ENCODE data around the gene BCR.
A peak's percentile ranks its signal among the peaks of the same experiment; 100 is the strongest.

BCR gene

DNA sequence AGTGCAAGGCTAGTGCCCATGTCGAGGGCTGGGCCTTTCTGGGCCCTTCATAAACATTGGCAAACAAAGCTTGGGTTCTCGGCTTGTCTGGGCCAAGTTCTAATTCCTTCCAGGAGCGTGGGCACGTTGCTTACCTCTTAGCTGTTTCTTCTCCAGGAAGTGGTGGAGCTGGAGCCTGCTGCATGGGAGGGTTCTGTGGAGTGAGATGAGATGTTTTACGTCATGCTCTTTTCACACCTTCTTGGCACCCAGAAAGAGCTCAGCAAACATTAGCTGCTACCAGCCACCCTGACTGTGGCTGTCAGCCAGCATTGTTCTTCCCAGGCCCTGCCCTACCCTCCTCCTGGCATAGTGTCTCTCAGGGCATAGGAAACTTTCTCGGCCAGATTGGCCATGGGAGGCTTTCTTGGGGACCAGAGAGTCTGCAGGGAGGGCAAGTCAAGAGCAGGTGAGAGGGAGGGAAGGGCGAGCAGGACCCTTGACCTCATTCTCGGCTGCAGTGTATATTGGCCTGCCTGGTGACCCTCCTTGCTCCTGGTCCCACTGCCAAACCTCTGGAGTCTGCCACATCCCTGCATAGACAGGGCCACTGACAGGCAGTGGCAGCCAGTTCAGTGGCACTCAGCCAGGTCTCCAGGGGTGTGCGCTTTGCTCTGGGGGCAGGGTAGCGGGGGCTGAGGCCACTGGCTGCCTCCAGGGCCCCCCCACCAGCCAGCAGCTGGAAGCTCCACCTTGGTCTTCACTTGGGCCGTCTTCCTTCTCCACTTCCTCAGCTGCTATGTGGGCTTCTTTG is 98.8 kb downstream of the BCR start:
- DNase-seq (no peak), ATAC-seq (replicated peaks) (no peak)
- no peaks in the 10 kb centered on the region for H3K9me3 Mint-ChIP-seq
- no peak overlapping the region for H3K4me3 Mint-ChIP-seq
- no peaks in the 10 kb centered on the region for H3K27me3 Mint-ChIP-seq
- no peak overlapping the region for H3K27ac Mint-ChIP-seq
- peaks cover 16 to 38% of the 10 kb centered on the region in 2 donors for H3K4me1 Mint-ChIP-seq
- peaks cover 28 to 37% of the 10 kb centered on the region in 2 donors for H3K36me3 Mint-ChIP-seq

DNA sequence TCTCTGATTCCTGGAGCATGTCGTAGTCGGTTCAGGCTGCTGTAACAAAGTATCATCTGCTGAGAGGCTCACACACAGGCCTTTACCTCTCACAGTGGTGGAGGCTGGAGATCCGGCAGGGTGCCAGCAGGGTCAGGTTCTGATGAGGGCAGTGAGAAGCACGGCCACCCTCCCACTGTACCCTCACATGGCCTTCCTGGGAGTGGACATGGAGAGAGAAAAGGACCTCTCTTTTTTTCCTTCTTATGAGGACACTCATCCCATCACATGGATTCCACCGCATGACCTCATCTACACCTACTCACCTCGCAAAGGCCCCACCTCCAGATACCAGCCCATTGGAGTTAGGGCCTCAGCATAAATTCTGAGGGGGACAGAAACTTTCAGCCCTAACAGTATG is 99.5 kb downstream of the BCR start:
- Mint-ChIP-seq H3K27ac (no peak overlapping the region), H3K4me1 (peaks cover 16 to 38% of the 10 kb centered on the region in 2 donors), H3K36me3 (peaks cover 22 to 39% of the 10 kb centered on the region in 2 donors), H3K9me3 (no peaks in the 10 kb centered on the region), H3K27me3 (no peaks in the 10 kb centered on the region), H3K4me3 (no peak overlapping the region)
- DNase-seq (no peak), ATAC-seq (replicated peaks) (no peak)

DNA sequence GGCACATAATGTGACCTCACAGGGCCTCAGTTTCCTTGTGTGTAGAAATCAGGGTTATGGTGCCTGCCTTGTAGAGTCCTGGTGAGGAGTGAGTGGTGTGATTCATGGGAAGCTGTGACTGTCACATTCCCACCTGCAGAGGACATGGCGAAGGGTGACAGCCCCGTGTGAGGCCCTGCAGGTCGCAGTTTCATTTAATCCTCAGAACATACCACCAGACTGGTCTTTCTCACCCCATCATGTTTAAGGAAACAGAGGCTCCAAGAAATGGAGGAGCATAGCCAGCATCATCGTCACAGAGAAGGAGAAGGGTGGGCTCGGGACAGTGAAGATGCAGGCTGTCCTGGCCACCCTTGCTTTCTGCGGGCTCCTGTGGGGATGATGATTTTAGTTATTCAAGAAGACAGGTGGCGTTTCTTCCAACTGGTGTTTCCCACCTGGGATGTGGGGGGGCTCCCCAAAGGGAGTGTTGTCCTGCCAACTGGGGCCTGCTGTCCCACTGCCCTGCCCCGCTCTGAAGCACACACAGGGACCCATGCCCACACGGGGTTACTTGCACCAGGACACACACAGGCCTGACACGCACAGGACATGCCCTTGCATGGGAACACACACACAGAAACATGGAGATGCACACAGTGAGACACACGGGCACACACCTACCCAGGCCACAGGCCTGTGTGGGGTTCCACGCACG is 100.2 kb downstream of the BCR start:
- Mint-ChIP-seq H3K36me3 (peaks cover 18 to 32% of the 10 kb centered on the region in 2 donors), H3K27me3 (no peaks in the 10 kb centered on the region), H3K4me3 (no peak overlapping the region), H3K4me1 (peaks cover 16 to 38% of the 10 kb centered on the region in 2 donors), H3K27ac (no peak overlapping the region), H3K9me3 (no peaks in the 10 kb centered on the region)
- ATAC-seq (replicated peaks) (no peak), DNase-seq (no peak)

DNA sequence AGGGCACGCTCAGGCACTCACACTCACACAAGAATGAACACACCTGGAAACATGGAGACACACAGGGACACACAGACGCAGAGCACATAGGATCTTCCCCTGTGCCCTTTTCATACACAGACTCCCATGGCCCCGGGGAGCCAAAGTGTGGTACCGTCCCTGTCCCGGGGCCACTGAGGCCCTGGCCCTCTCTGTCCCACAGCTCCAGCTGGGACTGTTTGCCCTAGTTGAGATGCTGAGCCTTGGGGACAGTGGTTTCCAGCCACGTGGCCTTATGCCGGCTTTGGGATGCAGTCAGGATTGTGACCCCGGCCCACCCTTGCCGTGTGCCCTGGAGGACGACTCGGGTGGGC is 100.7 kb downstream of the BCR start:
- H3K4me3 Mint-ChIP-seq, result no peak overlapping the region
- H3K27me3 Mint-ChIP-seq, result no peaks in the 10 kb centered on the region
- DNase-seq (no peak), ATAC-seq (replicated peaks) (no peak)
- H3K27ac Mint-ChIP-seq, result peak overlapping the region; percentile 25
- peaks cover 13 to 35% of the 10 kb centered on the region in 2 donors for H3K4me1 Mint-ChIP-seq
- peaks cover 14 to 28% of the 10 kb centered on the region in 2 donors for H3K36me3 Mint-ChIP-seq
- no peaks in the 10 kb centered on the region for H3K9me3 Mint-ChIP-seq

DNA sequence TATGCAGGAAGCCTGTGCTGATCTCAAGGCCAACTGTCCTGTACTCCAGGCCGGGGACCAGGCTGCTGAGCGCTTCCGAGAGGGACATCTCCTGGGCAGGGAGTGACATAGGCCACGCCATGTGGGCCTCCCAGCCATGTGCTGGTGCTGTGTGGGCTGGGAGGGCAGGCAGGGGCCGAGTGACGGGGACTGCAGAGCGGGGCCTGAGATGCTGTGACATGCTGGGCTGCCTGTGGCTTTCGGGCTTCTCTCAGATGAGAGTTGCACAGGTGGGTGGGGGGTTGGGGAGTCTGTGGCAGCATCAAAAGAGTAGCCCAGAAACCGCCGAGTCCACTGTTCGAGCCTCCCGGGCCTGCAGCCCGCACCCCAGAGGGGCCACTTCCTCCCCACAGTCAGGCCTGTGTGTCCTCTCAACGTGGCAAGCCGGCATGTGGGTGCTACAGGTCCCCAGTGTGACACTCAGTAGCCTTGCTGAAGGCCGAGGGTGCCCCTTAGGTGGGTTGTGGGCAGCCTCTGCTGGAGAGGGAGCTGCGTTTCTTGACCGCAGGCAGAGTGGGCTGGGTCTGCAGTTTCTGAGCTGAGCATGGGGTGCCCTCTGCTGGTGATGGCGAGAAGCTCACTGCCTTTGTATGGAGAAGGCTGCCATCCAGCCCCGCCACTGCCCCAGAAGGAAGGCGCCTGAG is 101.2 kb downstream of the BCR start:
- H3K27me3 Mint-ChIP-seq, result no peaks in the 10 kb centered on the region
- H3K27ac Mint-ChIP-seq, result peak overlapping the region; percentile 25
- no peaks in the 10 kb centered on the region for H3K9me3 Mint-ChIP-seq
- peaks cover 12 to 30% of the 10 kb centered on the region in 2 donors for H3K4me1 Mint-ChIP-seq
- peak; percentile 72 to 74 for ATAC-seq (replicated peaks)
- no peak overlapping the region for H3K4me3 Mint-ChIP-seq
- peaks cover 14 to 28% of the 10 kb centered on the region in 2 donors for H3K36me3 Mint-ChIP-seq
- peak; percentile 70 for DNase-seq

DNA sequence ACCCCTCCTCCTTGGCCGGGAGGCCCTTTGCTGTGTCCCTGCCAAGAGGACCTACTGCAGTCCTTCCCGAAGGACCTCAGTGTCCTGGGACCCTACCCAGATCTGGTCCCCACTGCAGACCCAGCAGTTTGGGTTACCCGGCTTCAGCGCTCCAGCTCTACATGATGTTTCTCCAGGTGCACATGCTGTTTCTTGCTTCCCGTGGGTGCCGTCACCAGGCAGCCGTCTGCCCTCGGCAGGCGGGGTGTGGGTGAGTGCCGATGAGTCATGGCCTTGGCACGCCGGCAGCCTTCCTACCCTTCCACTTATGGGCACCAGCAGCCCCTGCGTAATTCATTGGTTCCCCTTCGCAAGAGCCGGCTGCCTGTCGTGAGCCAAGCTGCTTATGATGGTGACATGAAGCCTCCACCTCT is 101.8 kb downstream of the BCR start:
- DNase-seq, result no peak
- Mint-ChIP-seq H3K4me3 (no peak overlapping the region), H3K36me3 (peaks cover 14 to 24% of the 10 kb centered on the region in 2 donors), H3K27me3 (no peaks in the 10 kb centered on the region), H3K4me1 (peaks cover 6 to 25% of the 10 kb centered on the region in 2 donors), H3K27ac (no peak overlapping the region), H3K9me3 (no peaks in the 10 kb centered on the region)
- no peak for ATAC-seq (replicated peaks)

DNA sequence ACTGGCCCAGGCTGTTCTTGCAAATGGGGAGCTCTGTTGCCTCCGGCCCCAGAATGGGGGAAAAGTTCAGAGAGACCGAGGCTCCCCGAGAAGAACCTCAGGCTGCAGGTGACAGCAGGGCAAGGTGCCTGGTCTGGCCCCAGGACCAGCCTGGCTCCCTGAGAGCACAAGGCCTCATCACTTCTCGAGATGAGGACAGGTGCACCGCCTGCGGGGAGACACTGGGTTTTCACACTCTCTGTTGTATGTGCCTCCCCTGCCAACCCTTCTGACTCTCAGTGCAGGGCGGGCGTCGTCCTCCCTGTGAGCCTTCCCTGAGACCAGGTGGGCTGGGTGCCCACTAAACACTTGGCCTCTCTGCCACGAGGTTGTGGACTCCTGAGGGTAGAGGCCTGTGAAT is 102.2 kb downstream of the BCR start:
- Mint-ChIP-seq H3K4me3 (no peak overlapping the region), H3K27ac (no peak overlapping the region), H3K4me1 (peaks cover 2 to 20% of the 10 kb centered on the region in 2 donors), H3K9me3 (no peaks in the 10 kb centered on the region), H3K27me3 (no peaks in the 10 kb centered on the region), H3K36me3 (peaks cover 14 to 22% of the 10 kb centered on the region in 2 donors)
- ATAC-seq (replicated peaks) (no peak), DNase-seq (no peak)

DNA sequence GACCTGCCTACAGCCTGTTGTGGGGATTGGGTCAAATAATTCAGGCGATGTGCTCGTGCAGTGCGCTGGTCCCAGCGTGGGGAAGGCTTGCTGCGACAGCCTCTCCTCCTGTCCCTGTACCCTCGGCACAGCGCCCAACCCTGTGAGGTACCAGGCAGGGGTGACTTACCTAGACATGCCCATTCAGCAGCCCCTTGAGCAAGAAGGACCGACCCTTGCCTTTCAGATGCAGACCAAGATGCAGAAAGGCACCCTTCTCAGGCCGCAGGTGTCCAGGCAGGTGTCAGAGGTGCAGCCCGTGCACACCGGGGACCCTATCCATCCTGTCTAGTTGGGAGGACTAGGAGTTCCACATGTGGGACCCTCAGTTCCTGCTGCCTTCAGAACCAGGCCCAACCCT is 102.7 kb downstream of the BCR start:
- ATAC-seq (replicated peaks) (no peak), DNase-seq (no peak)
- no peaks in the 10 kb centered on the region for H3K27me3 Mint-ChIP-seq
- peaks cover 2 to 16% of the 10 kb centered on the region in 2 donors for H3K4me1 Mint-ChIP-seq
- H3K36me3 Mint-ChIP-seq, result peaks cover 17 to 22% of the 10 kb centered on the region in 2 donors
- no peak overlapping the region for H3K27ac Mint-ChIP-seq
- no peaks in the 10 kb centered on the region for H3K9me3 Mint-ChIP-seq
- H3K4me3 Mint-ChIP-seq, result no peak overlapping the region

DNA sequence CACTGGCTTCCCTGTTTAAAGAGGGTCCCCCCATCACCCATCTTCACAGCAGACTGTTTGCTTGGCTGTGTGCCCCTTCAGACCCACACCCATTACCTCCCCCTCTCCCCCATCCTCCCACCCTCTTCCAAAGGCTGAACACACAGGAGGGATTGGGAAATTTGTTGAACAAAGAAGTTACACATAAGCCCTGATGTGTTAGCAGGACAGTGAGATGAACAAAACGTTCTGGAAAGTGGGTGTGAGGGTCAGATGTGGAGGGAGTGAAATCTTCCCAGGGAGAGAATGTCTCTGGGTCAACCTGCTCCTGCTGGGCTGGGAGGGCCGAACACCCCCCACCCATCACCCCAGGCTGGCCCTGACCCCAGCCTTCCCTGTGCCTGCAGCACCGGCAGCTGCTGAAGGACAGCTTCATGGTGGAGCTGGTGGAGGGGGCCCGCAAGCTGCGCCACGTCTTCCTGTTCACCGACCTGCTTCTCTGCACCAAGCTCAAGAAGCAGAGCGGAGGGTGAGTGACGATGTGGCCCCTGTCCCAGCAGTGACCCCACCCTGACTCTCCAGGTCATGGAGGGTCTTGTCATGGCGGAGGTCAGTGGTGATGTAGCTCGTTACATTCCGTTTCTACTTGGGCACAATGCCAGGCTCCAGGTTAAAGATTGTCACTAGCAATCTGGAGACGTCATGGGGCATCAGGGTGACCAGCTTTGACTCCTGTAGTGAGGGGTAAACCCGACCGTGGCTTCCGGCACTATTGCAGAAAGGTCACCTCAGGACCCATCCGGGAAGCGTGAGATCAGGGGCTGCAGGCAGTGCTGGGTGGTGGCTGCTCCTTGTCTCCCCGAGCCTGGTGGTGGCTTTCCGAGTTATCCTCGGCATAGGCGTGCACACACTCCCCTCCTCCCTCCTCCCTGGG is 103.5 kb downstream of the BCR start:
- Mint-ChIP-seq H3K36me3 (peaks cover 14 to 24% of the 10 kb centered on the region in 2 donors), H3K27me3 (no peaks in the 10 kb centered on the region), H3K4me1 (peaks cover 2 to 15% of the 10 kb centered on the region in 2 donors), H3K27ac (peak overlapping the region; percentile 20), H3K9me3 (no peaks in the 10 kb centered on the region), H3K4me3 (no peak overlapping the region)
- ATAC-seq (replicated peaks), result no peak
- DNase-seq, result no peak

DNA sequence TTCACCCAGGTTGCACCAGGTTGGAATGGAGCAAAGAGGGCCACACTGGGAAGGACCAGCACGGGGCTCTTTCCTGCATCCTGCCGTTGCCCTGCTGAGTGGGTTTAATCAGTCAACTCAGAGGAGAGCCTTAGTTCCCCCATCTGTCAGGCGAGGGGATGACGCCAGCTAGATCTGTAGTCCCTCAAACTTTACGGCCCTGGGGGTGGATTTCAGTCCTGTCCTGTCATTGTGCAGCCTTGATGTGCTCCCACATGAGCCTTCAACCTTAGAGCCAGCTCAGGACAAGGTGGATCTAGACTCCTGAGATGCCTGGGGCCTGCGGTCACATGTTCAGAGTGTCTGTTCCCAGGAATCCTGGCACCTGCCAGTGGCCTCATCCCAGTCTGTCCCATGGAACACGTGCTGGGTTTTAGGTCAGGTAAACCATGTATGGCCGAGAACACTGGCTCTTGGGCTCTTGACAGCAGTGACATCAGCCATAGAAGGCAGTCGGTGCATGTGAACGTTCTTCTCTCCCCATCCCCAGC is 104.3 kb downstream of the BCR start:
- H3K9me3 Mint-ChIP-seq, result no peaks in the 10 kb centered on the region
- H3K27ac Mint-ChIP-seq, result peak overlapping the region; percentile 20
- no peak for DNase-seq
- H3K36me3 Mint-ChIP-seq, result peaks cover 13 to 30% of the 10 kb centered on the region in 2 donors
- no peak overlapping the region for H3K4me3 Mint-ChIP-seq
- H3K4me1 Mint-ChIP-seq, result peaks cover 2 to 15% of the 10 kb centered on the region in 2 donors
- H3K27me3 Mint-ChIP-seq, result no peaks in the 10 kb centered on the region
- ATAC-seq (replicated peaks), result no peak

DNA sequence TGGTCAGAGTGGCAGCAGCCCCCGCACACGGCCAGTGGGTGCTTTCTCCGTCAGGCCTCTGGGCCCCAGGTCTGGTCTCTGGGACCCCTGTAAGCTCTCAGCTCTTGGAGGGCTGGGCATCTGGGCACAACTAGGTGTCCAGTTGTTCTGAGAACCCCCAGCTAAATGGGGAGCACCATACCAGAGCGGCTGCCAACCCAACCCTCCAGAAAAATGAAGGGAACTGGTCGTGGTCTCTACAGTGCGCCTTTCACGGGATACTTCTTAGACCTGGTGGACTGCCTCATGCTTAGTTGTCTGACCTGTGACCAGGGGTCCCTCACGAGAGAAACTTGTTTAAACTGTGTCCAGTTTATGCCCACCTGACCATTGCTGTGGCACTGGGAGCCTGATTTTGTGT is 104.9 kb downstream of the BCR start:
- ATAC-seq (replicated peaks), result no peak
- Mint-ChIP-seq H3K36me3 (peaks cover 9 to 30% of the 10 kb centered on the region in 2 donors), H3K4me3 (no peak overlapping the region), H3K27ac (no peak overlapping the region), H3K27me3 (no peaks in the 10 kb centered on the region), H3K4me1 (peaks cover 2 to 15% of the 10 kb centered on the region in 2 donors), H3K9me3 (no peaks in the 10 kb centered on the region)
- DNase-seq, result no peak

DNA sequence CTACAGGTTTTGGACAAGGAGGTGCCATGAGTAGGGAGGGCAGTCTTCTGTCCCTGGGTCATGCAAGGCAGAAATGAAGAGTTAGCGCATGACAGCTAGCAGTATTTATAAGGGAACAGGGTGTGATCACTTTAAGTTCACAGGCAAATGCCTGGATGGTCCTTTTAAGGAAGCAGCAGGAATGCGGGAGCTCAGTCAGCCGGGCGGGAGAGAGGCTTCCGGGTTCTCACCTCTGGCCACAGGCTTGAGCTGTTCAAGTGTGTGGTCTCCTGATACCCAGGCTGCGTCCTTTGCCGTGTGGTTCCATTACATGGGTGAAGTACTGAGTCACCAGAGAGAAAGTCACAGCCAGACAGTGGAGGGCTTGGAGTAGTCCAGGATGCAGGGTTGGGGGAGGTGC is 105.4 kb downstream of the BCR start:
- no peak for ATAC-seq (replicated peaks)
- DNase-seq, result no peak
- Mint-ChIP-seq H3K9me3 (no peaks in the 10 kb centered on the region), H3K27me3 (no peaks in the 10 kb centered on the region), H3K27ac (no peak overlapping the region), H3K4me1 (peaks cover 2 to 13% of the 10 kb centered on the region in 2 donors), H3K4me3 (no peak overlapping the region), H3K36me3 (peaks cover 9 to 33% of the 10 kb centered on the region in 2 donors)

DNA sequence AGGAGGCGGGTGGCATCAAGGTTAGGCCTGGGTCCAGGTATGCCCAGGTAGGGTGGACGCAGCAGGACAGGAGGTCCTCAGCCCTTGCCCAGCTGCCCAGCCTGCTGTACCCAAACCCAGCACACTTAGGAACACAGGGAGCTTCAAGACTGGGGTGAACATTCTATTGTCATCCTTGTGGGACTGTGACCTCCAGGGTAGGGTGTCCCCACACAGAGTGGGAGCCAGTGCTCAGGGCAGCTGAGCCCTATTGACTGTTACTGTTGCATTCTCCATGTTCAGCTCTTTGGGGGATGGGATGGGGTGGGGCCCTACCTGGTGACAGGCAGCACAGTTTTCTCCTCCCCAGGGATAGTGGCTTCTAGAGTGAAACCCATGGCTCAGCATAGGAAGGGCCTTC is 106.0 kb downstream of the BCR start:
- Mint-ChIP-seq H3K27me3 (no peaks in the 10 kb centered on the region), H3K36me3 (peaks cover 13 to 36% of the 10 kb centered on the region in 2 donors), H3K27ac (no peak overlapping the region), H3K4me3 (no peak overlapping the region), H3K4me1 (peaks cover 2 to 8% of the 10 kb centered on the region in 2 donors), H3K9me3 (no peaks in the 10 kb centered on the region)
- no peak for ATAC-seq (replicated peaks)
- DNase-seq, result no peak

Measured in stimulated activated naive B cell treated with anti-CD40 and anti-IgM and Interleukin-4, amounts not matched to agents 10 μg/mL and 1 μg/mL and 100 μg/mL, for 72 hours (primary cell).